Measurements from ENCODE around the gene MRPL55.

DNA sequence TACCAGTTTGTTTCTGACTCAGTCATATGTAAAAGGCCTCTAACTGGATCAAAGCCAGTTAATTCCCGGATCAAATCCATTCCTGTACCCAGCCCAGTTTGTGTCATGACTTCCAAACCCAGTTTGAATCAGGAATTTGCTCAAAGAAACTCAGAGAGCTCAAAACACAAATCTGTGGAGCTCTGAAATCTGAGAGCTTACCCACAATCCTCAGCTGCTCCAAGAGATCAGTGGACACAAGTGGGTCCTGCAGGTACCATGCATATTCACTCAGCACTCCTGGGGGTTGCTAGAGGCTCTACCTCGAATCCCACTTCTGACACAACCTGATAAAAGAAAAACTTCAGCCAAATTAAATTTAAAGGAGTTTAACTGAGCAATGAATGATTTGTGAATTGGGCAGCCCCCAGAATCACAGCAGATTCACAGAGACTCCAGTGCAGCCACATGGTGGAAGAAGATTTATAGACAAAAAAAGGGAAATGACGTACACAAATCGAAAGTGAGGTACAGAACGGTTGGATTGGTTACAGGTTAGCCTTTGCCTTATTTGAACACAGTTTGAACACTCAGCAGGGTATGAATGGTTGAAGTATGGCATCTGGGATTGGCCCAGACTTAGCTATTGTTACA lies 11.9 kb upstream of the MRPL55 start:
- TF ChIP-seq EZH2phosphoT487 (IDR thresholded peaks at IDR 0.05; ENCODE audit: borderline replicate concordance, low read length) (no peak), EZH2 (IDR thresholded peaks at IDR 0.05; ENCODE audit: low read length, unreplicated experiment) (no peak)
- TF ChIP-seq, protein P1, sequence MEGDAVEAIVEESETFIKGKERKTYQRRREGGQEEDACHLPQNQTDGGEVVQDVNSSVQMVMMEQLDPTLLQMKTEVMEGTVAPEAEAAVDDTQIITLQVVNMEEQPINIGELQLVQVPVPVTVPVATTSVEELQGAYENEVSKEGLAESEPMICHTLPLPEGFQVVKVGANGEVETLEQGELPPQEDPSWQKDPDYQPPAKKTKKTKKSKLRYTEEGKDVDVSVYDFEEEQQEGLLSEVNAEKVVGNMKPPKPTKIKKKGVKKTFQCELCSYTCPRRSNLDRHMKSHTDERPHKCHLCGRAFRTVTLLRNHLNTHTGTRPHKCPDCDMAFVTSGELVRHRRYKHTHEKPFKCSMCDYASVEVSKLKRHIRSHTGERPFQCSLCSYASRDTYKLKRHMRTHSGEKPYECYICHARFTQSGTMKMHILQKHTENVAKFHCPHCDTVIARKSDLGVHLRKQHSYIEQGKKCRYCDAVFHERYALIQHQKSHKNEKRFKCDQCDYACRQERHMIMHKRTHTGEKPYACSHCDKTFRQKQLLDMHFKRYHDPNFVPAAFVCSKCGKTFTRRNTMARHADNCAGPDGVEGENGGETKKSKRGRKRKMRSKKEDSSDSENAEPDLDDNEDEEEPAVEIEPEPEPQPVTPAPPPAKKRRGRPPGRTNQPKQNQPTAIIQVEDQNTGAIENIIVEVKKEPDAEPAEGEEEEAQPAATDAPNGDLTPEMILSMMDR (conservative IDR thresholded peaks at IDR 0.05; ENCODE audit: low read depth, low read length): no peak
